ENCODE data around the gene INTS13. TPM values are rescaled to one million over a fixed set of nuclear protein-coding genes. Genes with fewer than 3 reads are reported as not detected.

INTS13 gene
- total and polyA plus RNA-seq, 2 of the 13 experiments (the other 11 are each of a cell fraction or from before 2014, with no cell fraction given): 16.3 to 43.7 TPM

DNA sequence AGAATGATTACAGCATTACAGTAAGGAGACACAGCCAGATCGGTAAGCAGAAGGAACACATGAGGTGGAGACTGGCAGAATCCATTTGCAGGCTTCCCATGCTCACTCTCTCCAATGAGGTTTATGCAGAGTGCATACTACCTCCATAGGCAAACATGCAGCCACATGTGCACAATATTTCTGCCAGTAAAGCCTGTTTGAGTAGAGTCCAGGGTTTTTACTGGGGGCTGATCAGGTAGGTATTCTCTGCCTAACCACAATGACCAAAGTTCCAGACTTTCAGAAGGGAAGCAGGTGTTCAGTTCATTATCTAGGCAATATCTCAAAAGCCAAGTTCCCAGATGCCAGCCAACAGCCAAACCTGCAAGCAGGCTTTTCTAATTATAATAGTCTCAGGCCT is 31.1 kb downstream of the INTS13 start:
- Histone ChIP-seq H3K4me3 (replicated peaks in 1 of 3; ENCODE audit: insufficient read depth in 1 of 3, low read depth in 2 of 3, low read length in 3 of 3) (no peak overlapping the region), H3K27ac (ENCODE audit: extremely low read length, insufficient read depth, low read length) (no peak overlapping the region), H3K27me3 (ENCODE audit: control insufficient read depth in 1 of 2, insufficient read depth in 2 of 2, low read length in 2 of 2) (no peaks in the 10 kb centered on the region), H3K79me2 (ENCODE audit: insufficient read depth, low read length) (no peaks in the 10 kb centered on the region), H3K36me3 (replicated peaks in 1 of 2; ENCODE audit: control insufficient read depth in 1 of 2, insufficient read depth in 2 of 2, low read length in 2 of 2) (peaks cover 0 to 52% of the 10 kb centered on the region in 2 experiments; a peak in 2 of 5 replicates), H2AFZ (ENCODE audit: low read length) (no peak overlapping the region), H3K4me1 (ENCODE audit: insufficient read depth, low read length) (no peaks in the 10 kb centered on the region), H3K9ac (ENCODE audit: insufficient read depth, low read depth, low read length) (no peak overlapping the region), H3K4me2 (ENCODE audit: low read depth, low read length) (no peak overlapping the region), H4K20me1 (ENCODE audit: insufficient read depth, low read length) (no peaks in the 10 kb centered on the region), H3K9me3 (ENCODE audit: low read length) (no peaks in the 10 kb centered on the region)
- POLR2A ChIA-PET: no interaction called here
- ATAC-seq (peak; percentile 51; the same call in 1 of the 3 replicates), DNase-seq (ENCODE audit: low spot score) (no peak), FAIRE-seq (no peak)
- no TSS peak for BruUV-seq (replicated peaks)
- CTCF ChIA-PET (ENCODE audit: low intra/inter-chr PET ratio, low total read pairs): no interaction called here
- 85% methylated on average over 1 of the region's 1 CpG for WGBS (ENCODE audit: low lambda C conversion rate)
- in situ Hi-C loops (cut with HindIII; ENCODE audit: extremely low pct_ligation_motif_present, low pct_unique_long_range_greater_than_20kb) (no loop called here), intact Hi-C loops (cut with micrococcal nuclease; ENCODE audit: unreplicated experiment) (no loop called here)
- TF ChIP-seq, protein P1, sequence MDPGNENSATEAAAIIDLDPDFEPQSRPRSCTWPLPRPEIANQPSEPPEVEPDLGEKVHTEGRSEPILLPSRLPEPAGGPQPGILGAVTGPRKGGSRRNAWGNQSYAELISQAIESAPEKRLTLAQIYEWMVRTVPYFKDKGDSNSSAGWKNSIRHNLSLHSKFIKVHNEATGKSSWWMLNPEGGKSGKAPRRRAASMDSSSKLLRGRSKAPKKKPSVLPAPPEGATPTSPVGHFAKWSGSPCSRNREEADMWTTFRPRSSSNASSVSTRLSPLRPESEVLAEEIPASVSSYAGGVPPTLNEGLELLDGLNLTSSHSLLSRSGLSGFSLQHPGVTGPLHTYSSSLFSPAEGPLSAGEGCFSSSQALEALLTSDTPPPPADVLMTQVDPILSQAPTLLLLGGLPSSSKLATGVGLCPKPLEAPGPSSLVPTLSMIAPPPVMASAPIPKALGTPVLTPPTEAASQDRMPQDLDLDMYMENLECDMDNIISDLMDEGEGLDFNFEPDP (CRISPR knock-in tag; conservative IDR thresholded peaks at IDR 0.05): no peak
- no peak for TF ChIP-seq ZBTB3 (CRISPR knock-in tag; IDR thresholded peaks at IDR 0.05; ENCODE audit: borderline replicate concordance, low read depth)
- TF ChIP-seq, protein P2, sequence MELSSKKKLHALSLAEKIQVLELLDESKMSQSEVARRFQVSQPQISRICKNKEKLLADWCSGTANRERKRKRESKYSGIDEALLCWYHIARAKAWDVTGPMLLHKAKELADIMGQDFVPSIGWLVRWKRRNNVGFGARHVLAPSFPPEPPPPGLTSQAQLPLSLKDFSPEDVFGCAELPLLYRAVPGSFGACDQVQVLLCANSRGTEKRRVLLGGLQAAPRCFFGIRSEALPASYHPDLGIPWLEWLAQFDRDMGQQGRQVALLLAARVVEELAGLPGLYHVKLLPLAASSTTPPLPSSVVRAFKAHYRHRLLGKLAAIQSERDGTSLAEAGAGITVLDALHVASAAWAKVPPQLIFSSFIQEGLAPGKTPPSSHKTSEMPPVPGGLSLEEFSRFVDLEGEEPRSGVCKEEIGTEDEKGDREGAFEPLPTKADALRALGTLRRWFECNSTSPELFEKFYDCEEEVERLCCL (CRISPR knock-in tag; IDR thresholded peaks at IDR 0.05; ENCODE audit: borderline replicate concordance): no peak
- TF ChIP-seq ZBTB8A (CRISPR knock-in tag; IDR thresholded peaks at IDR 0.05; ENCODE audit: borderline replicate concordance, low read depth): no peak
- no peak for TF ChIP-seq SMYD3 (CRISPR knock-in tag; IDR thresholded peaks at IDR 0.05)
- no peak for TF ChIP-seq ZNF577 (CRISPR knock-in tag; IDR thresholded peaks at IDR 0.05; ENCODE audit: borderline replicate concordance, low read depth)
- TF ChIP-seq NFIC (IDR thresholded peaks at IDR 0.05; ENCODE audit: low read length): no peak
- TF ChIP-seq KDM5B (CRISPR knock-in tag; IDR thresholded peaks at IDR 0.05; ENCODE audit: borderline replicate concordance): no peak
- TF ChIP-seq EZH2 (conservative IDR thresholded peaks at IDR 0.05; ENCODE audit: low read depth, low read length): no peak

Data from HepG2 (cell line).